H1 (cell line): ENCODE results near the gene FXR1. TPM values are rescaled to one million over a fixed set of nuclear protein-coding genes. Genes with fewer than 3 reads are reported as not detected.

Experiments
- CTCF ChIA-PET: fragments of 300-600 bp; sonication (Branson Sonifier 250); formaldehyde crosslinking; loops from one replicate; lab custom pipeline; 2021; ENCODE audit not compliant: partially characterized antibody; lab: Charles Lee
- POLR2A ChIA-PET: fragments of 300-600 bp; sonication (Branson Sonifier 250); formaldehyde crosslinking; loops from one replicate; lab custom pipeline; 2021; ENCODE audit warnings: inconsistent platforms; ENCODE audit not compliant: partially characterized antibody; lab: Charles Lee
- DNase-seq, 2 experiments: peaks; one replicate each; pipeline versions ENCODE4 v3.0.0 to v3.0.0-alpha.2; 2010 to 2022; ENCODE audit warnings: low spot score in 2 of 2, low read depth in 1 of 2, mixed read lengths in 1 of 2
- FAIRE-seq: peaks from 2 replicates; lab custom pipeline; 2011; peaks lifted over from hg19 to GRCh38; lab: Jason Lieb, UNC
- H2AFZ ChIP-seq: 2 replicates; pipeline ENCODE4 v1.8.1; 2012; ENCODE audit warnings: low read length, inconsistent platforms
- H2AK5ac ChIP-seq: 2 replicates; pipeline ENCODE4 v1.6.1; 2013; ENCODE audit warnings: low read depth, low read length
- H2BK120ac ChIP-seq: replicated peaks from 2 replicates; pipeline ENCODE3; 2013; ENCODE audit warnings: low read depth, low read length, inconsistent platforms
- H2BK12ac ChIP-seq: 2 replicates; pipeline ENCODE4 v1.6.1; 2013; ENCODE audit warnings: low read depth, low read length
- H2BK15ac ChIP-seq: 2 replicates; pipeline ENCODE4 v1.6.1; 2013; ENCODE audit warnings: low read length
- H2BK20ac ChIP-seq: 2 replicates; pipeline ENCODE4 v1.6.1; 2013; ENCODE audit warnings: low read length
- H2BK5ac ChIP-seq: 2 replicates; pipeline ENCODE4 v1.6.1; 2013; ENCODE audit warnings: low read depth, low read length
- H3K14ac ChIP-seq: 2 replicates; pipeline ENCODE4 v1.6.1; 2013; ENCODE audit warnings: inconsistent platforms; ENCODE audit not compliant: insufficient read length
- H3K18ac ChIP-seq: 2 replicates; pipeline ENCODE4 v1.6.1; 2013; ENCODE audit warnings: low read length; ENCODE audit errors: extremely low read depth
- H3K23ac ChIP-seq: 2 replicates; pipeline ENCODE4 v1.6.1; 2013; ENCODE audit warnings: inconsistent platforms; ENCODE audit not compliant: insufficient read length
- H3K23me2 ChIP-seq: 2 replicates; pipeline ENCODE4 v1.6.1; 2013; ENCODE audit warnings: low read depth, low read length
- H3K27ac ChIP-seq: 2 replicates; pipeline ENCODE4 v1.6.1; 2011; ENCODE audit warnings: low read depth, low read length, inconsistent platforms
- H3K27me3 ChIP-seq, 4 experiments: replicated peaks in 1 of 4; 1 replicate in 1 of 4; 2 replicates in 3 of 4; pipeline versions ENCODE4 v1.6.1 to v1.8.1; 2011 to 2013; ENCODE audit warnings: low read length in 3 of 4, mild to moderate bottlenecking in 3 of 4, inconsistent platforms in 2 of 4, mixed read lengths in 2 of 4, moderate library complexity in 1 of 4; ENCODE audit not compliant: control insufficient read depth in 3 of 4, insufficient read depth in 3 of 4; ENCODE audit errors: extremely low read depth in 1 of 4
- H3K36me3 ChIP-seq, 4 experiments: 2 replicates each; pipeline versions ENCODE4 v1.6.1 to v1.8.1; 2011 to 2013; ENCODE audit warnings: mild to moderate bottlenecking in 4 of 4, low read length in 3 of 4, moderate library complexity in 2 of 4, control low read depth in 1 of 4, inconsistent platforms in 1 of 4; ENCODE audit not compliant: insufficient read depth in 4 of 4, control insufficient read depth in 2 of 4
- H3K4ac ChIP-seq: replicated peaks from 2 replicates; pipeline ENCODE3; 2013; ENCODE audit warnings: low read length, low read depth, mixed read lengths, inconsistent platforms; ENCODE audit not compliant: insufficient read length
- H3K4me1 ChIP-seq, 4 experiments: replicated peaks in 1 of 4; 1 replicate in 1 of 4; 2 replicates in 3 of 4; pipeline versions ENCODE4 v1.6.1 to v1.8.1; 2011 to 2013; ENCODE audit warnings: low read length in 3 of 4, inconsistent platforms in 2 of 4, mixed read lengths in 1 of 4; ENCODE audit not compliant: insufficient read depth in 4 of 4, control insufficient read depth in 3 of 4
- H3K4me2 ChIP-seq, 2 experiments: 2 replicates each; pipeline versions ENCODE4 v1.6.1 to v1.8.1; 2011 to 2013; ENCODE audit warnings: low read depth in 2 of 2, low read length in 2 of 2, control low read depth in 1 of 2, inconsistent platforms in 1 of 2, mild to moderate bottlenecking in 1 of 2; ENCODE audit not compliant: insufficient read depth in 1 of 2
- H3K4me3 ChIP-seq, 4 experiments: fragments of 200-600, 300-600 bp in 1 of 4; sonication (generic), shearing (Covaris generic), sonication (Bioruptor Twin) in 1 of 4; 2 replicates each; pipeline versions ENCODE4 v1.5.1 to v1.8.1; 2011 to 2016; ENCODE audit warnings: low read length in 4 of 4, low read depth in 3 of 4, control low read depth in 2 of 4, inconsistent platforms in 2 of 4, mild to moderate bottlenecking in 2 of 4, mixed read lengths in 1 of 4, moderate library complexity in 1 of 4; ENCODE audit not compliant: insufficient read depth in 2 of 4; ENCODE audit errors: extremely low read depth in 1 of 4
- H3K56ac ChIP-seq: replicated peaks from 2 replicates; pipeline ENCODE3; 2013; ENCODE audit warnings: low read depth, mild to moderate bottlenecking, mixed read lengths, low read length, inconsistent platforms; ENCODE audit not compliant: insufficient read length
- H3K79me1 ChIP-seq: 2 replicates; pipeline ENCODE4 v1.6.1; 2013; ENCODE audit warnings: low read depth, low read length, control low read depth
- H3K79me2 ChIP-seq, 2 experiments: 2 replicates each; pipeline versions ENCODE4 v1.6.1 to v1.8.1; 2012 to 2013; ENCODE audit warnings: low read length in 2 of 2, mild to moderate bottlenecking in 2 of 2, inconsistent platforms in 1 of 2; ENCODE audit not compliant: insufficient read depth in 2 of 2, control insufficient read depth in 1 of 2
- H3K9ac ChIP-seq, 4 experiments: replicated peaks in 1 of 4; 1 replicate in 1 of 4; 2 replicates in 3 of 4; pipeline versions ENCODE4 v1.6.1 to v1.8.1; 2011 to 2013; ENCODE audit warnings: low read depth in 3 of 4, low read length in 3 of 4, control low read depth in 2 of 4, mild to moderate bottlenecking in 2 of 4, moderate library complexity in 2 of 4, inconsistent platforms in 1 of 4; ENCODE audit errors: extremely low read depth in 1 of 4
- H3K9me3 ChIP-seq, 2 experiments: 2 replicates each; pipeline versions ENCODE4 v1.6.1 to v1.8.1; 2012 to 2013; ENCODE audit warnings: mild to moderate bottlenecking in 2 of 2, moderate library complexity in 2 of 2, control low read depth in 1 of 2, inconsistent platforms in 1 of 2, low read depth in 1 of 2, low read length in 1 of 2, mixed read lengths in 1 of 2; ENCODE audit not compliant: insufficient read depth in 2 of 2
- H4K20me1 ChIP-seq, 2 experiments: replicated peaks in 1 of 2; 2 replicates each; pipeline versions ENCODE3 to v1.8.1; 2011 to 2013; ENCODE audit warnings: inconsistent platforms in 2 of 2, low read length in 2 of 2, mild to moderate bottlenecking in 1 of 2; ENCODE audit not compliant: insufficient read depth in 2 of 2, control insufficient read depth in 1 of 2
- H4K5ac ChIP-seq: 2 replicates; pipeline ENCODE4 v1.6.1; 2013; ENCODE audit warnings: low read length, low read depth, mixed read lengths, inconsistent platforms; ENCODE audit not compliant: insufficient read length
- H4K8ac ChIP-seq: 2 replicates; pipeline ENCODE4 v1.8.0; 2013; ENCODE audit warnings: mild to moderate bottlenecking, moderate library complexity, low read length, inconsistent platforms; ENCODE audit not compliant: insufficient read depth; ENCODE audit errors: extremely low read depth
- H4K91ac ChIP-seq: replicated peaks from 2 replicates; pipeline ENCODE3; 2013; ENCODE audit warnings: low read length, mixed read lengths, inconsistent platforms; ENCODE audit not compliant: insufficient read length
- EP300 ChIP-seq, 2 experiments: IDR thresholded peaks; 1 replicate in 1 of 2; 2 replicates in 1 of 2; pipeline ENCODE4 v1.6.1; 2011 to 2012; ENCODE audit warnings: low read depth in 2 of 2, low read length in 2 of 2, mild to moderate bottlenecking in 2 of 2, borderline replicate concordance in 1 of 2, inconsistent platforms in 1 of 2, moderate library complexity in 1 of 2
- RFX5 ChIP-seq: IDR thresholded peaks from 2 replicates; pipeline ENCODE4 v1.6.1; 2011; ENCODE audit warnings: low read depth, low read length, improper control_type of control experiment, borderline replicate concordance
- TAF1 ChIP-seq: IDR thresholded peaks from 2 replicates; pipeline ENCODE4 v1.6.1; 2011; ENCODE audit warnings: mild to moderate bottlenecking, low read depth, low read length
- TBP ChIP-seq: IDR thresholded peaks from 2 replicates; pipeline ENCODE4 v1.6.1; 2011; ENCODE audit warnings: low read depth, low read length, improper control_type of control experiment
- TCF12 ChIP-seq: IDR thresholded peaks from 2 replicates; pipeline ENCODE4 v1.6.1; 2011; ENCODE audit warnings: low read depth, mild to moderate bottlenecking, low read length
- WGBS, 2 experiments: shearing (Covaris generic) in 1 of 2; methylation state at CpG; one replicate each; pipeline versions ENCODE4 v1.1.6 to v1.1.7; 2013 to 2015; ENCODE audit warnings: low lambda C conversion rate in 2 of 2, mixed read lengths in 2 of 2, inconsistent platforms in 1 of 2, low coverage in 1 of 2, missing lambda C conversion rate in 1 of 2; ENCODE audit not compliant: insufficient replicate concordance in 2 of 2, insufficient coverage in 1 of 2, insufficient read length in 1 of 2; ENCODE audit errors: extremely low coverage in 1 of 2, missing lambda C conversion rate in 1 of 2; 5-methylcytosine and 5-hydroxymethylcytosine counted together
- polyA plus RNA-seq, 7 experiments: library from polyadenylated mRNA; depleted of rRNA in 3 of 7; stranded (reverse) in 5 of 7; unstranded in 2 of 7; fragments of >200 nt in 5 of 7; fragments of 200-250 nt in 2 of 7; gene quantifications; 1 replicate in 5 of 7; 2 replicates in 1 of 7; 4 replicates in 1 of 7; pipeline versions ENCODE4 v1.2.1 to v1.2.3, GENCODE V29; 2011 to 2013; ENCODE audit warnings: missing spikeins in 2 of 7, mixed read lengths in 2 of 7
- total RNA-seq: library from RNA; stranded (reverse); fragmentation: NEBNext Ultra II Directional; extraction: Animal tissue kit (Norgen Biotek cat#: 25700); gene quantifications from 2 replicates; pipeline ENCODE4 v1.2.1, GENCODE V29; 2021

The FXR1 gene
- total and polyA plus RNA-seq, 2 of the 8 experiments (the other 6 are each of a cell fraction or from before 2014, with no cell fraction given), result 108 to 283 TPM

GRCh38 chr3:180981912-180982311 is 69.4 kb downstream of the FXR1 start:
- Histone ChIP-seq H3K18ac (no peak overlapping the region), H2AK5ac (no peak overlapping the region), H4K91ac (no peak overlapping the region), H2BK12ac (no peak overlapping the region), H3K9ac (no peak overlapping the region), H3K27ac (no peak overlapping the region), H3K9me3 (no peaks in the 10 kb centered on the region), H3K14ac (no peak overlapping the region), H3K4me1 (0 out of 7 replicates have a peak, but pooled peaks cover 0 to 2% (median 0%) of the 10 kb centered on the region in 4 experiments), H3K23me2 (no peaks in the 10 kb centered on the region), H3K79me1 (no peaks in the 10 kb centered on the region), H3K23ac (no peak overlapping the region), H3K4ac (no peak overlapping the region), H3K36me3 (peaks cover 0 to 61% (median 5%) of the 10 kb centered on the region in 4 experiments; a peak in 4 of 8 replicates), H4K5ac (no peak overlapping the region), H2BK15ac (no peak overlapping the region), H2BK20ac (no peak overlapping the region), H3K4me3 (no peak overlapping the region), H3K4me2 (no peak overlapping the region), H4K8ac (no peak overlapping the region), H3K27me3 (no peaks in the 10 kb centered on the region), H2AFZ (no peak overlapping the region), H2BK5ac (no peak overlapping the region), H4K20me1 (no peaks in the 10 kb centered on the region), H2BK120ac (no peak overlapping the region), H3K79me2 (no peaks in the 10 kb centered on the region), H3K56ac (no peak overlapping the region)
- TF ChIP-seq EP300 (IDR thresholded peaks at IDR 0.05; ENCODE audit: borderline replicate concordance in 1 of 2, low read depth in 2 of 2, low read length in 2 of 2), result no peak
- no peak for TF ChIP-seq TAF1
- no peak for TF ChIP-seq TBP
- TF ChIP-seq TCF12, result no peak
- TF ChIP-seq RFX5, result no peak
- no peak for FAIRE-seq
- POLR2A ChIA-PET, result interaction anchor here (1.5 to 2.2 kb wide), 2 partner anchors 24 to 69 kb away, joined by 3 to 5 read pairs; no protein-coding TSS in a partner anchor
- DNase-seq, result no peak
- CTCF ChIA-PET, result no interaction called here
- 95% methylated on average over 2 of the region's 2 CpGs; no CpG with 5 or more reads in 1 of the 2 experiments for WGBS, 2 experiments
